CD4-positive, alpha-beta T cell (primary cell): ENCODE measurements around the gene COPS3. TPM values are rescaled to one million over a fixed set of nuclear protein-coding genes. Genes with fewer than 3 reads are reported as not detected.

Experiments
- ATAC-seq: fragments of 200-7000 bp; cut with Tn5 transposase; one replicate; pipeline ENCODE4 v1.10.0; 2022; ENCODE audit warnings: mild to moderate bottlenecking; ENCODE audit not compliant: poor library complexity
- CTCF ChIA-PET: fragments of 350-600 bp; sonication (Branson Sonifier 250); formaldehyde crosslinking; loops from one replicate; lab custom pipeline; 2021; ENCODE audit warnings: antibody characterized with exemption, inconsistent platforms; lab: Charles Lee
- POLR2A ChIA-PET: fragments of 350-600 bp; sonication (Branson Sonifier 250); formaldehyde crosslinking; loops from one replicate; lab custom pipeline; 2021; ENCODE audit warnings: antibody characterized with exemption, inconsistent platforms; lab: Charles Lee
- DNase-seq, 14 experiments: peaks; one replicate each; pipeline ENCODE4 v3.0.0-alpha.2; 2013 to 2020; ENCODE audit warnings: mixed read lengths in 2 of 14
- H3K27ac ChIP-seq, 2 donors: one replicate each; pipeline versions ENCODE4 v1.5.1 to v1.7.0; 2013; ENCODE audit warnings: low read length in 2 of 2, low read depth in 1 of 2, mild to moderate bottlenecking in 1 of 2
- H3K27me3 ChIP-seq, 2 experiments: 1 replicate in 1 of 2; 2 replicates in 1 of 2; pipeline versions ENCODE4 v1.6.1 to v1.7.0; 2013; ENCODE audit warnings: low read length in 2 of 2, control low read depth in 1 of 2, mild to moderate bottlenecking in 1 of 2, moderate library complexity in 1 of 2; ENCODE audit not compliant: insufficient read depth in 2 of 2, control insufficient read depth in 1 of 2
- H3K36me3 ChIP-seq: one replicate; pipeline ENCODE4 v1.6.1; 2013; ENCODE audit warnings: low read length, control low read depth; ENCODE audit not compliant: insufficient read depth
- H3K4me1 ChIP-seq: one replicate; pipeline ENCODE4 v1.6.1; 2013; ENCODE audit warnings: low read length, control low read depth; ENCODE audit not compliant: insufficient read depth
- H3K4me3 ChIP-seq: one replicate; pipeline ENCODE4 v1.5.1; 2013; ENCODE audit warnings: mild to moderate bottlenecking, low read length, moderate library complexity
- H3K9me3 ChIP-seq, 2 experiments: 1 replicate in 1 of 2; 2 replicates in 1 of 2; pipeline versions ENCODE4 v1.6.1 to v1.7.0; 2013; ENCODE audit warnings: low read length in 2 of 2, mild to moderate bottlenecking in 2 of 2, control low read depth in 1 of 2, moderate library complexity in 1 of 2; ENCODE audit not compliant: control insufficient read depth in 1 of 2, insufficient read depth in 1 of 2
- H3K27ac Mint-ChIP-seq: one replicate; pipeline ENCODE4 v1.8.0; 2020; ENCODE audit warnings: mixed read lengths
- H3K27me3 Mint-ChIP-seq: one replicate; pipeline ENCODE4 v1.8.0; 2021; ENCODE audit warnings: mixed read lengths
- H3K36me3 Mint-ChIP-seq: one replicate; pipeline ENCODE4 v1.8.0; 2021; ENCODE audit warnings: low read depth, mixed read lengths
- H3K4me1 Mint-ChIP-seq: one replicate; pipeline ENCODE4 v1.8.0; 2021; ENCODE audit warnings: low read depth, mixed read lengths
- H3K4me3 Mint-ChIP-seq: one replicate; pipeline ENCODE4 v1.8.0; 2020; ENCODE audit warnings: mild to moderate bottlenecking, mixed read lengths
- H3K9me3 Mint-ChIP-seq: one replicate; pipeline ENCODE4 v1.8.0; 2020; ENCODE audit warnings: mixed read lengths
- CTCF ChIP-seq: fragments of 200-600 bp; IDR thresholded peaks from one replicate; pipeline ENCODE4 v1.8.0; 2022; ENCODE audit warnings: antibody characterized with exemption, mild to moderate bottlenecking
- intact Hi-C, 2 experiments: fragments of 100-400 bp; cut with DNase I in 1 of 2; cut with micrococcal nuclease in 1 of 2; formaldehyde crosslinking; loops; one replicate each; pipeline versions ENCODE4 v1.15.1 to v1.9.0; 2023 to 2025; cut with DNase I, micrococcal nuclease
- total RNA-seq, 174 experiments: library from RNA in 2 of 174; stranded (reverse) in 2 of 174; gene quantifications; one replicate each; pipeline ENCODE4 v1.2.3 and lab custom pipeline; 2021 to 2026

COPS3 gene
- total RNA-seq, 2 experiments from 2014 or later, result 73.1 to 75.0 TPM

- peaks cover 78% of the 10 kb centered on the region for H3K36me3 ChIP-seq
- POLR2A ChIA-PET, result no interaction called here
- peak in 6 of 14 experiments; percentile 10 to 47 (median 21) for DNase-seq
These were observed 10.9 kb downstream of the COPS3 start for GRCh38 chr17:17269926-17270773.

GRCh38 chr17:17264430-17264829, 16.6 kb downstream of the COPS3 start:
- no peaks in the 10 kb centered on the region for H3K27me3 Mint-ChIP-seq
- no peaks in the 10 kb centered on the region for H3K9me3 Mint-ChIP-seq
- CTCF ChIA-PET, result interaction anchor here (0.7 to 1.4 kb wide), 2 partner anchors 8 to 769 kb away, joined by 3 to 4 read pairs; no protein-coding TSS in a partner anchor
- no peaks in the 10 kb centered on the region for H3K9me3 ChIP-seq
- peaks cover 66% of the 10 kb centered on the region for H3K36me3 Mint-ChIP-seq
- no peak overlapping the region for H3K4me3 ChIP-seq
- peaks cover 69% of the 10 kb centered on the region for H3K36me3 ChIP-seq
- POLR2A ChIA-PET, result no interaction called here
- no peak for TF ChIP-seq CTCF
- intact Hi-C loops, result no loop called here
- H3K4me3 Mint-ChIP-seq, result no peak overlapping the region
- H3K4me1 Mint-ChIP-seq, result no peaks in the 10 kb centered on the region
- H3K4me1 ChIP-seq, result no peaks in the 10 kb centered on the region
- ATAC-seq (no peak), DNase-seq (no peak)
- no peak overlapping the region for H3K27ac ChIP-seq
- H3K27me3 ChIP-seq, result no peaks in the 10 kb centered on the region
- no peak overlapping the region for H3K27ac Mint-ChIP-seq

More at GRCh38 chr17:17269926-17270773, 10.9 kb downstream of the COPS3 start:
- Mint-ChIP-seq H3K27ac (no peak overlapping the region), H3K27me3 (no peaks in the 10 kb centered on the region), H3K4me1 (no peaks in the 10 kb centered on the region), H3K4me3 (no peak overlapping the region), H3K36me3 (peaks cover 84% of the 10 kb centered on the region), H3K9me3 (no peaks in the 10 kb centered on the region)
- no peak overlapping the region for H3K27ac ChIP-seq
- H3K4me1 ChIP-seq, result no peaks in the 10 kb centered on the region
- no peaks in the 10 kb centered on the region for H3K27me3 ChIP-seq
- ATAC-seq, result no peak
- H3K9me3 ChIP-seq, result no peaks in the 10 kb centered on the region
- CTCF ChIA-PET, result interaction anchor here (0.8 to 1.7 kb wide), 4 partner anchors 11 to 43 kb away, joined by 3 to 4 read pairs (median 4); no protein-coding TSS in a partner anchor
- intact Hi-C loops, result no loop called here
- TF ChIP-seq CTCF, result no peak
- no peak overlapping the region for H3K4me3 ChIP-seq

- Histone ChIP-seq H3K4me1 (no peaks in the 10 kb centered on the region), H3K4me3 (no peak overlapping the region), H3K9me3 (no peaks in the 10 kb centered on the region), H3K27ac (no peak overlapping the region), H3K36me3 (peaks cover 56% of the 10 kb centered on the region), H3K27me3 (no peaks in the 10 kb centered on the region)
- CTCF ChIA-PET, result interaction anchor here (1.5 to 1.7 kb wide), 2 partner anchors 9 to 11 kb away, joined by 4 read pairs; no protein-coding TSS in a partner anchor
- ATAC-seq (no peak), DNase-seq (no peak)
- POLR2A ChIA-PET, result no interaction called here
- Mint-ChIP-seq H3K27ac (no peak overlapping the region), H3K4me1 (no peaks in the 10 kb centered on the region), H3K9me3 (no peaks in the 10 kb centered on the region), H3K4me3 (no peak overlapping the region), H3K36me3 (peaks cover 69% of the 10 kb centered on the region), H3K27me3 (no peaks in the 10 kb centered on the region)
- no peak for TF ChIP-seq CTCF
- intact Hi-C loops, result no loop called here
These were observed 22.0 kb downstream of the COPS3 start for GRCh38 chr17:17258998-17259397.
